ENCODE measurements around the gene PAPPA2. TPM values are rescaled to one million over a fixed set of nuclear protein-coding genes. Genes with fewer than 3 reads are reported as not detected.

The PAPPA2 gene
- total RNA-seq, 4 donors from 2014 or later = 0.55 to 3.3 (median 2.2) TPM; not detected in 1

GRCh38 chr1:176638713-176639526, 175.9 kb downstream of the PAPPA2 start:
- H3K27me3 ChIP-seq = no peaks in the 10 kb centered on the region
- H3K4me1 ChIP-seq = no peaks in the 10 kb centered on the region
- no peaks in the 10 kb centered on the region for H3K9me3 ChIP-seq
- no peak for DNase-seq
- in situ Hi-C loops (cut with MboI; ENCODE audit: low pct_ligation_motif_present in 1 of 4, low pct_unique_long_range_greater_than_20kb in 1 of 4, low sequenced_read_pairs in 3 of 4) = no loop called here
- H3K4me3 ChIP-seq = no peak overlapping the region
- intact Hi-C loops (cut with DNase I; ENCODE audit: low total_unique reads) = no loop called here
- WGBS, 2 donors (ENCODE audit: low coverage in 1 of 2) = 4 to 34% methylated on average over 2 to 3 of the region's 3 CpGs
- H3K27ac ChIP-seq = no peak overlapping the region
- TF ChIP-seq POLR2AphosphoS5 (IDR thresholded peaks at IDR 0.05) (no peak), POLR2A (IDR thresholded peaks at IDR 0.05) (no peak), EP300 (IDR thresholded peaks at IDR 0.05; ENCODE audit: low read depth) (no peak), CTCF (IDR thresholded peaks at IDR 0.05) (no peak)
- no peaks in the 10 kb centered on the region for H3K36me3 ChIP-seq

DNA sequence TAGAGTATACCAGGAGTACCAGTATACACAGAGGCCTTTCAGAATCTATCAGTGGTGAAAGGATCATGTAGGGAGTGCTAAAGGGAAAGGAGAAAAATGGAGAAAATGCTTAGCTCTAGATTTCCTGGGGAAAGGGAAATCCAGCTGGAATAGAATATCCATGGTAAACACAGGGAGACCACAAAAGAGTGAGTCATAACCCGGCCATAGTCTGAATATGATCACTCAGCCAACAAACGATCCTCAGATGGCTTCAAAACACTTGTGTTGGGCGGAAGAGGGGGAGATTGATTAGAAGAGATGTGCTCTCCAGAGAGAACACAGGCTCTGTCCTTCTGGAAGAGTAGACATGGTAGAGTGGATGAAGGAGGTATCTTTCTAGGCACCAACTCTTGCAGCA, 180.6 kb downstream of the PAPPA2 start:
- TF ChIP-seq POLR2A (IDR thresholded peaks at IDR 0.05) = no peak
- no peak for TF ChIP-seq POLR2AphosphoS5 (IDR thresholded peaks at IDR 0.05)
- TF ChIP-seq EP300 (IDR thresholded peaks at IDR 0.05; ENCODE audit: low read depth) = no peak
- TF ChIP-seq CTCF (IDR thresholded peaks at IDR 0.05) = no peak
- no peak overlapping the region for H3K4me3 ChIP-seq
- H3K27ac ChIP-seq = no peak overlapping the region
- in situ Hi-C loops (cut with MboI; ENCODE audit: low pct_ligation_motif_present in 1 of 4, low pct_unique_long_range_greater_than_20kb in 1 of 4, low sequenced_read_pairs in 3 of 4) = no loop called here
- intact Hi-C loops (cut with DNase I; ENCODE audit: low total_unique reads) = no loop called here
- 42 to 57% methylated on average over 1 to 3 of the region's 3 CpGs for WGBS, 2 donors (ENCODE audit: low coverage in 1 of 2)
- H3K27me3 ChIP-seq = no peaks in the 10 kb centered on the region
- no peaks in the 10 kb centered on the region for H3K4me1 ChIP-seq
- H3K36me3 ChIP-seq = no peaks in the 10 kb centered on the region
- DNase-seq = no peak
- H3K9me3 ChIP-seq = peaks cover 0 to 4% of the 10 kb centered on the region in 2 donors

GRCh38 chr1:176648556-176648955, 185.6 kb downstream of the PAPPA2 start:
- in situ Hi-C loops (cut with MboI; ENCODE audit: low pct_ligation_motif_present in 1 of 4, low pct_unique_long_range_greater_than_20kb in 1 of 4, low sequenced_read_pairs in 3 of 4) = no loop called here
- H3K27me3 ChIP-seq = no peaks in the 10 kb centered on the region
- no peak for DNase-seq
- H3K4me1 ChIP-seq = no peaks in the 10 kb centered on the region
- H3K9me3 ChIP-seq = peaks cover 9% of the 10 kb centered on the region in 2 donors
- TF ChIP-seq POLR2A (IDR thresholded peaks at IDR 0.05) = no peak
- TF ChIP-seq CTCF (IDR thresholded peaks at IDR 0.05) = no peak
- TF ChIP-seq EP300 (IDR thresholded peaks at IDR 0.05; ENCODE audit: low read depth) = no peak
- no peak overlapping the region for H3K27ac ChIP-seq
- intact Hi-C loops (cut with DNase I; ENCODE audit: low total_unique reads) = no loop called here
- 40 to 52% methylated on average over 1 of the region's 1 CpG for WGBS, 2 donors (ENCODE audit: low coverage in 1 of 2)
- no peaks in the 10 kb centered on the region for H3K36me3 ChIP-seq
- H3K4me3 ChIP-seq = no peak overlapping the region

DNA sequence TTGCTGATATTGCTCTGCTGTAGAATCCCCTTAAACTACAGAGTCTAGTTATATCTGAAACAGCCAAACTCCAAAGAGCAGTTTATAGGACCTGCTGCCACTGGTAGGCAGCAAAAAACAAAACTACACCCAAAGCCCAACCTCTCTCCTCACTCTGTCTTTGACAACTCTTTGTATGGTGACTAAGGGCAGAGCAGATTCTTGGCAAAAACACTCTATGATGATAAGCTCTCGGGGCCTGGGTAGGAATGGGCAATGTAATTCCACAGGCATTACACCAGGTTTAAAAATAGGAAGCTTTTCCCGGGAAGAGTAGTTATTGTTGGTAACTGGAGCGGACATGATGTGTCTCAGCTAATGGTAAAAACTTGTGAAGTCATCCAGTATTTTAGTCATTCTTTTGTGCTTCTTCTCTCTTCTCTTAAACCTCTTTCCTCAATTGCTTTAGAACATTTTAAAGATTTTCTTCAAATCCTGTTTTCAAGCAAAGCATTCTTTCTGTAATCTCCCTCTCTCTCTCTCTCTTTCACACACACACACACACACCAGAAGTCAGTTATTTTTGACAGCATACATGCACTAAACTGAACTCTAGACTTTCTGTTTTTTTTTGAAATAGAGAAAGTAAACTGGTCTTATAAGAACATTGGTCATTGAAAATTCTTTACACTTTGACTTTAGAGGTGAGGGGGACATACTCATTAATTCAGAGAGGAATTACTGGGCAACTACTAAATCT, 193.5 kb downstream of the PAPPA2 start:
- Histone ChIP-seq H3K9me3 (peaks cover 0 to 2% of the 10 kb centered on the region in 2 donors), H3K27ac (peak overlapping the region in 3 of 4 donors; percentile 36 to 57 (median 51)), H3K27me3 (no peaks in the 10 kb centered on the region), H3K4me1 (peaks cover 0 to 4% (median 0%) of the 10 kb centered on the region in 4 donors), H3K4me3 (no peak overlapping the region), H3K36me3 (no peaks in the 10 kb centered on the region)
- in situ Hi-C loops (cut with MboI; ENCODE audit: low pct_ligation_motif_present in 1 of 4, low pct_unique_long_range_greater_than_20kb in 1 of 4, low sequenced_read_pairs in 3 of 4) (no loop called here), intact Hi-C loops (cut with DNase I; ENCODE audit: low total_unique reads) (no loop called here)
- 50 to 52% methylated on average over 3 of the region's 3 CpGs for WGBS, 2 donors (ENCODE audit: low coverage in 1 of 2)
- no peak for DNase-seq
- TF ChIP-seq EP300 (IDR thresholded peaks at IDR 0.05; ENCODE audit: low read depth) (peak; percentile 11), POLR2AphosphoS5 (IDR thresholded peaks at IDR 0.05) (peak in 2 of 3 donors; percentile 25 to 28), CTCF (IDR thresholded peaks at IDR 0.05) (no peak), POLR2A (IDR thresholded peaks at IDR 0.05) (no peak)

Measured in transverse colon (tissue), 4 donors.